SK-N-SH treated with all-trans-retinoic acid at 6 μM for 48 hours (cell line): Measurements from ENCODE around the gene CRADD.

Source experiments
- ARNTL ChIP-seq: fragments of 450-650 bp; formaldehyde crosslinking; IDR thresholded peaks from 2 replicates; pipeline ENCODE4 v1.5.0; 2020; ENCODE audit warnings: low read depth, mild to moderate bottlenecking, moderate library complexity, borderline replicate concordance
- ESRRG ChIP-seq: fragments of 250-450 bp; sonication (Bioruptor Pico); IDR thresholded peaks from 2 replicates; pipeline ENCODE4 v1.6.1; 2021; ENCODE audit warnings: mild to moderate bottlenecking
- RARB ChIP-seq: fragments of 250-450 bp; sonication (Bioruptor Pico); IDR thresholded peaks from 2 replicates; pipeline ENCODE4 v1.8.0; 2021; ENCODE audit warnings: mild to moderate bottlenecking, moderate library complexity
- TCF4 ChIP-seq: fragments of 250-450 bp; sonication (Bioruptor Pico); IDR thresholded peaks from 2 replicates; pipeline ENCODE4 v1.8.0; 2021; ENCODE audit warnings: mild to moderate bottlenecking, moderate library complexity, borderline replicate concordance
- ZFP30 ChIP-seq: fragments of 450-650 bp; formaldehyde crosslinking; IDR thresholded peaks from 2 replicates; pipeline ENCODE4 v1.5.0; 2022; ENCODE audit warnings: mild to moderate bottlenecking, moderate library complexity
- ZNF70 ChIP-seq: fragments of 450-650 bp; formaldehyde crosslinking; IDR thresholded peaks from 2 replicates; pipeline ENCODE4 v1.5.0; 2020; ENCODE audit warnings: mild to moderate bottlenecking, moderate library complexity

DNA sequence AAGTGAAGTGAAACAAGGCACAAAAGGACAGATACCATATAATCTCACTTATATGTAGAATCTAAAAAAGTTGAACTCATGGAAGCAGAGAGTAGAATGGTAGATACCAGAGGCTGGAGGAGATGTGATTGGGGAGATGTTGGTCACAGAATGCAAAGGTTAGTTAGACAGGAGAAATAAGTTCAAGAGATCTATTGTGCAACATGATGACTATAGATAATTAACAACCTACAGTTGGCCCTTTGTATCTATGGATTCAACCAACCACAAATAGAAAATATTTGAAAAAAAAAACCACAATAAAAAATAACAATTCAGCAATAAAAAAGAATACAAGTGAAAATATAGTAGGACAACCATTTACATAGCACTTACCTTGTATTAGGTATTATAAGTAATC, 19.3 kb downstream of the CRADD start:
- TF ChIP-seq ARNTL (no peak), ESRRG (CRISPR knock-in tag) (no peak), ZNF70 (CRISPR knock-in tag) (no peak), ZFP30 (no peak), RARB (CRISPR knock-in tag) (no peak), TCF4 (CRISPR knock-in tag) (no peak)
